GM20431 (cell line): ENCODE data around the gene NCAPD2.
"Not testable (repeated sequence)": the region's sequence is repeated elsewhere in the genome, so short reads cannot be mapped to it uniquely, and the experiment has no call there.

Experiments
- in situ Hi-C: fragments of 300-500 bp; cut with MseI, MboI; formaldehyde crosslinking; loops from one replicate; pipeline ENCODE4 v1.15.0; 2020; ENCODE audit warnings: low sequenced_read_pairs; ENCODE audit not compliant: unreplicated experiment

Gene NCAPD2

DNA sequence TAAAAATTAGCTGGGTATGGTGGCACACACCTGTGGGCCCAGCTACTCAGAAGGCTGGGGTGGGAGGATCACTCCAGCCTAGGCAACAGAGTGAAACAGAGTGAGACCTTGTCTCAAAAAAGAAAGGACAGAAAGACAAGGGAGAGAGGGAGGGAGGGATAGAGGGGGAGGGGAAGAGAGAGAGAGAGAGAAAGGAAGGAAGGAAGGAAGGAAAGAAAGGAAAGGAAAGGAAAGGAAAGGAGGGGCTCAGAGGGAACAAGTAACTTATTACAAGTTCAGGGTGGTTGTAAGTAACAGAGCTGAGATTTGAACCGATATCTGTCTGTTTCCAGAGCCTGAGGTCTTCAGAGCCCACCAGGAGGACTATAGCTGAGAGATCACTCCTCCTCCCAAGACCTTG lies 53.7 kb downstream of the NCAPD2 start:
- in situ Hi-C loops: no loop called here

DNA sequence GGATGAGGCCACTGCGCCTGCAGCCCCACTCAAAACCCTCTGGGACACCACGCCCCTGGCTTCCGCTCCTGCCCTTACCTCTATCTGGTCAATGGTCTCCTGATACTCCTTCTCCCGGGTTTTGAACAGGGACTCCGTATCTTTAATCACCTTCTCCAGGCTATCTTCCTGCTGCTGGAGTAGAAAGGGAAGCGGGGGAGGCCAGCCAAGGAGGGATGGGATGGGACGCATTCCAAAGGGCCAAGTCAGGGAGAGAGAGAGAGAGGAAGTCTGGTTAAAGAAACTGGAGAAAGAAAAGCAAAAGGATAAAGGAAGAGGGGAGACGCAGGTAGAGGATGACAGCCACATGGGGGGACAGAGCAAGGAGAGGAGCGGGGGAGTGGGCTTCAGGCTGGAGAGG lies 54.1 kb downstream of the NCAPD2 start:
- in situ Hi-C loops: no loop called here

DNA sequence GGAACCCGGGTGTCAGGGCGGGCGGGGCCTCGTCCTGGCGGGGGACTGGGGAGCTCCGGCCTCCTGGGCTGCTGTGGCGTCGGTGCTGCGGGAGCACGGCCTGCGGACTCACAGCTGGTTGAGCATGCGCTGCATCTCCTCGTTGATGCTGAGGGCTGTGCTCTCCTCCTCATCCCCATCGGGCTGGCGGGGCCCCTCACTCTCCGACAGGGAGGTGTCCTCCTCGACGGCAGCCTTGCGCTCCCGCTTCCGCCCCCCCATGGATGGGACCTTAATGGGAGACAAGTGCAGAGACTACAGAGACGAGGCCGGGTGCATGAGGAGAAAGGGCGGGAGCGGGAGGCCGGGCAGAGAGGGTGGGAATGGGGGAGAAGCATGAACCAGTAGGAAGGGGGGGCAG lies 54.7 kb downstream of the NCAPD2 start:
- in situ Hi-C loops: no loop called here

DNA sequence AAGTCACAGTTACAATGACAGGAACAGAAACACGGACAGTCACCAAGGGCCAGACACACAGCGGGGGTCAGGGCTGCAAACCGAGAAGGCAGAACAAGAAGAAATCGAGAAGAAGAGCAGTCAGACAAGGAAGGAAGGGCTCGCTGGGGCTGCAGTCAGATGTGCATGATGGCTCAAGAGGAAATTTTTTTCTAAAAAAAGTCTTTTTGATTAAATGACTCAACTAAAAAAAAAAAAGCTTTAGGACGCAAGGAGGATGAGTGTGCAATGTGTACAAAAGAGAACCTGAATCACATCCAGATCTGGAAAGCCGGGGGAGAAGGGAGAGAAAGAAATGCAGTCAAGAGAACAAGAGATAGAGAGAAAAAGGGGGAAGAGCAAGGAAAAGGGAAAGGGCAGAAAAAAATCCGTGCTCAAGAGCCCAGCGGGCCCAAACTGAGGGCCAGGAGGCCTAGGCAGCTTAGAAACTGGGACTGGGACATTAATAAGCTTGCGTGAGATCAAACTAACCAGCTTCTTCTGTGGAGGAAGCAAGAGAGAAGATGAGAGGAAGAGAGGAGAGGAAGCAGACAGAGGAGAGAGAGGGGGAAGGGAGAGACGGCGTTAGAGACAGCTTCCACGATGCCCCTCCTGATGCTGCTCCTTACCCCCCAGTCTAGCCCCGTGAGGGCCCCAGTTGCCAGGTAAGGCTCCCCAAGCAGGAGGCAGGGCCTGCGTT lies 55.2 kb downstream of the NCAPD2 start:
- in situ Hi-C loops: no loop called here

DNA sequence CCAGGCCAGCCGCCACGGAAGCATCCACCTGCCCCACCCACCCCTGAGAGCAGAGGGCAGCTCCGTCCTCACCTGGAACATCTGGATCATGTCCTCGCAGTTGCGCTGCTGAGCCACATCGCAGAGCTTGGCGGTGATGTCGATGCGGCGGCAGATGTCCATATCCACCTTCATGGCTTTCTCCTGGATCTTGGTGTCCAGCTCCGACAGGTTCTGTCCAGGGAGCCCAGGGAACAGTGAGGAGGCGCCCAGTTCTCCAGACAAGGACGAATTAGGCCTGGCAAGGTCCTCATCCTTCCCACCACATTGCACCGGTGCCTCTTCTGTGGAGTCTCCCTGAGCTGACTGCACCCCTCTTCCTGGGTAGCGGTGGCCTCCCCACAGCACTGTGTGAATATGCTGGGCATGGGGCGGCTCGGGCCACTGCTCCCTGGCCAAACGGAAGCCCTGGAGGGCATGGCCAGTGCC lies 55.8 kb downstream of the NCAPD2 start:
- in situ Hi-C loops: no loop called here

DNA sequence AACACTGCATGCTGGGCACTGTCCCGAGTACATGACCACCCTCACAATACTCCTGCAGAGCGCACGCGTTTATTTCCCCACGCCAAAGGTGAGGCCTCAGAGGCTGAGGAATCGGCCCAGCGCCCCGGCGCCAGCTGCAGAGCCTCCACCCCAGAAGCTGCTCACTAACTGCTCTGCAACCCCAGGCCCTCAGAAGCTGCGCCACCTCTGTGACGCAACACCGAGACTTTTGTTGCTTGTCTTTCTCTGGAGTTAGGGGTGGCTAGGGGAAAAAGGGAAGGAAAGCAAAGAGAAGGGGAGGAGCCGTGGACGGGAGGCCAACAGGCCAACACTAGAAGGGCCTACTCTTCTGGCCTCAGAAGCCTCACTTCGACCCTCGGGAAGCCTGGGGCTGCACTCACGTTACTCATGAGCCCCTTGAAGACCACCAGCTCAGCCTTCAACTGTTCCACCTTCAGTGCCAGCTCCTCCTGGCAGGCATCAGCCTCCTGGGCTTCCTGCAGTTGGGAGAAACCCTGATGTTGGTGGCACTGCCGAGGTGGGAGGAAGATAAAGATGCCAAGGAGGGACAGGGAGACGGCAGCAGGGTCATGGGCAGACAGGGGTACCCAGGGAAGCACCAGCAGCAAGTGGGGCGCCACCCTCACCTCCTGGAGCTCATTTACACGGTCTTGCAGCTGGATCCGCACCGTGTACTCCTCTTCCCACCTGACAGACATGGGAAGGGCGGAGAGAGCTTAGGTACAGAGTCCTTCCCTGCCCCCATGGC lies 56.6 kb downstream of the NCAPD2 start:
- in situ Hi-C loops: no loop called here

DNA sequence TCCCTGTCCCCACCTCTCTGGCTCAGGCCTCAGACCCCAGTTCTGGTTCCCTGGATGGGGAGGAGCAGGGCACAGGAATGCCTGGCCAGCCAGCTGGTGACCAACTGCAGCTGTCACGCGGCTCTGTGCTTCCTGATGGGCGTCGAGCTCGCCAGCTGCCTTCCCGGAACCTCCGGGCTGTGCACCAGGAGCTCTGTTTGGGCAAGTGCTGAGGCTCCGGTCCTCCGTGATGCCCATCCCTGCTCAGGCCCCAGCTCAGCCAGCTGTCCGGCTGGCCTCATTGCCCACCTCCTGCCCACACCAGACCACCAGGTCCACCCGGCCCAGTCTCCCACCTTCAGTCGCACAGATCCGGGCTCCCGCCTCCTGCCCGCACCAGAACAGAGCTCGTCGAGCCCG lies 57.2 kb downstream of the NCAPD2 start:
- in situ Hi-C loops: no loop called here

DNA sequence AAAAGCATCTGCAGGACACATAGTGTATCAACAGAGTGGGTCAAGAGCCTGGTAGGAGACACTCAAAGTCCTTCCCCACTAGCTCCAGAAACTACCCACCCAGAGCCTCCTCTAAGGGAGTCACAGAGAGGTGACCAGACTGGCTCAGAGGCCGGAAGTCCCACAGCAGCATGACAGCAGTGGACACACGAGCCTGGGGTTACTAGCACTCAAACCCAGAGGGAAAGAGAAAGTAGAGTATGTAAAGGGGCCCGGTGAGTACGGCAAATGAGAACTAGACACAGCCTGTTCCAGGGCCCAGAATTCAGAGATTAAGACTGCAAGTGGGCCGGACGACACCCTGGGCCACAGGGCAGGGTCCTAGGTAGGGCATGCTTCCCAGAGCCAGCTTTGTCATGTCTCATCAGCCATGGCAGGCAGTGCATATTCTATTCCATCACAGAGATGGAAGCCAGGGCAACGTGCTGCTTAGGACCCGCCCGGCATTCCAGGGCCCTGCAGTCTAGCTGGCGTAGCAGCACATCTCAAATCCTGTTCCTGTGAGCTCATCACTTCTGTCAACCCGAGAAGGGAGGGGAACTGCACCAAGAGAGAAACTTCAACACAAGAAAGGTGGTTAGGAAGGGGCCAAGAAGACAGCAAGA lies 57.7 kb downstream of the NCAPD2 start:
- in situ Hi-C loops: no loop called here

DNA sequence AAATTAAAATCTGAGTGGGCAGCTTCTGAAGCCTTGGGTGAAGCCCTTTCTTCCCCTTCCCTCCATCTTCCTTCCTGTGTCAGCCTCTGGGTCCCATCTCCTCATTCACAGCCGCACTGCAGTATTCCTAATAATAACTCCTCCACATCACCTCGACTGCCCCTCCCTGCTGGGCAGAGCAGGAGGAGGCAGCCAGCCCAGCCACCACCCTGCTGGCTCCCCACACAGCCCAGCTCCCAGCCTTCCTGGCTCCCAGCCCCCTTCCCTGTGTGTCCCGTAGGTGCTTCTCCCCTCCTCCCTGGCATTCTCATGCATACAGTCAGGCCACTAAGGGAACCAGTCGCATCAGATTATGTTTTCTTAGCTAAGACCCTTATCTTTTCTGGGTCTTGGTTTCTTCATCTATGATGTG lies 58.2 kb downstream of the NCAPD2 start:
- in situ Hi-C loops: no loop called here

DNA sequence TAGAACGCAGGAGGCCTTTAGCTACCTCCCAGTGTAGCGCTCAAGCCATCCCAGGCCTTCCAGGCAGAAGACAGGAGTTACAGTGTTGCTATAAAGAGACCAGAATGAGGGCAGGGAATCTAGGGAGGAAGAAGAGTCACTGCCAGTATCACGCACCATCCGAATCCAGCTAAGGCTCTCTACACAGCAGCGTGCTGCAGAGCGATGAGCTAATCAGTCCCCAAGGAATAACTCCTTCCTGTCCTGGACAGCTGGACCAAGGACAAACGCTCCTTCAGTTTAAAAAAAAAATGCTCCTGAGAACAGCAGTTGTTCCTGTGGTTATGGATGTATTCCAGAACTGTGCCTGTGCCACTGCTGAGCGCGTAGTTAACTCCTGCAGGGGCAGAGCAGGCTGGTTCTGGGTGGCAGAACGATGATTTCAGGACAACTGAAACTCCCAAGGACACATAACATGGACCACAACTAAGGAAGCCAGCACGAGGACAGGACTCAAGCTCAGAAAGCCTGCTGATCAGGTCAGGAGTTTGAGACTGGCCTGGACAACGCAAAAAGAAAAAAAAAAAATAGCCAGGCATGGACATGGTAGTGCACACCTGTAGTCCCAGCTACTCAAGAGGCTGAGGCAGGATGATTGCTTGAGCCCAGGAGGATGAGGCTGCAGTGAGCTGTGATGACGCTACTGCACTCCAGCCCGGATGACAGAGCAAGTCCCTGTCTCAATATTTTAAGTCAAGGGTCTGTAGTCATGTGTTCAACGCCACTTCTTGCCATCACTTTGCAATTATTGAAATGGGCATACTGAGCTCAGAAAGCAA lies 59.4 kb downstream of the NCAPD2 start:
- in situ Hi-C loops: no loop called here

DNA sequence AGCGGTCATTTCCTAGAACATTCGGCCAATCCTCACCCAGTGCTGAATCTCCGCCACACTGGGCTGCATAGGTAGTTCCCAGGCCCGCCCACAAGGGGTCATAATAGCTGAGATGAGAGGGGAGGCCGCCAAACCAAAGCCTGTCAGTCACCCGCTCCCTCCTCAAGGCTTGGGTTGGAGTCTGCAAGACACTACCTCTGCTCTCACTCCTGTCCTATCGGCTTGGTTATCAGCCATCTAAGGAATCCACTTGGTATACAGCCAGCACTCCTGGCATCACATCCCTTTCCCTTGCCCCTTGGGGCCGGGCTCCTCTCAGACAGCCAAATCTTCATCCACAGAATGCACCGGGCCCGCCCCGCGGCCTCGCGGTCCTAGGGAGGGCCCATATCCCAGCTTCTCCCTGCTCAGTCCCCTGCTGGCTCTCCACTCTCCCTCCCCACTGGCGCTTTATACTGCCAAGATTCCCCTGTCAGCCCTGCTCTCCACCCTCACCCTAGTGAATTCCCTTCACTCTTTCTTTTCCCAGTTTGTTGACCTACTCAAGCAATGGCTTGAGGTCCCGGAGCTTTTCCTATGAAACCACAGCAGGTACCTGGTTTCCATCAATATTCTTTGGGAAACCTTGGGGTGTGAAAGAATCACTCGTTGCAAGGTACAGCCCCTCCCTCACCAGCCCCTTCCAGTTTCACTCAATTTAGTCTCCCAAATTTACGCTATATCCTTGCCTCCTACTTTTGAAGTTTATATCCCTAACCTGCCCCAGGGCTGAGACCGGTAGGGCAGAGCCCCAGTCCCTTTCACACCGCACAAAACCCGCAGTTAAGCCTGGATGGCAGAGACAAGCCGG lies 60.5 kb downstream of the NCAPD2 start:
- in situ Hi-C loops: no loop called here

DNA sequence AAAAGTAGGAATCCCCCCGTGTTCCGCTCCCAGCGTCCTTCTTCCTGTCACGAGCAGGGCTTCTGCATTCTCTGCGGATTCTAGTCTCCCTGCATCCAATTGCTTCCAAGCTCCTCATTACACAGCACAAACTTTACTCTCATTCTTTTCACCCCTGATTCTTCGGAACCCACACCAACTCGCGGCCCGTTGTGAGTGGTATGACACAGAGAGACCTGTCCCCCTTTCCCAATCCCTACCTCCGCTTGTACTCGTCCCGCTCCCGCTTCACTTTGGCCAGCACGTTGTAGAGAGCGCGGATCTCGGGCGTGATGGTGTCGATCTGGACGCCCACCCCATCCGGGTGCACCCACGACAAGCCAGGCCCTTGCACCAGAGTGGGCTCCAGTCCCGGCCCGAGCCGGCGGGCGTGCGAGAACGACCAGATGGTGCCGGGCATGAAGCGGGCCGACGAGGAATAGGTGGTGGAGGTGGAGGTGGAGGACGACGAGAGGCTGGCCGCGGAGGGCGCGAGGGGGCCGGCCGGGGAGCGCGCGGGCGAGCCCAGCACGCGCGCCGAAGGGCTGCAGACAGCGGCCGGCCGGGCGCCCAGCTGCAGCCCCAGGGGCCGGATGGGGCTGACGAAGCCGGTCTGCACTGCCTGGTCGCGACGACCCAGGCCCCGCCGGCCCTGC lies 61.3 kb downstream of the NCAPD2 start:
- in situ Hi-C loops: no loop called here

DNA sequence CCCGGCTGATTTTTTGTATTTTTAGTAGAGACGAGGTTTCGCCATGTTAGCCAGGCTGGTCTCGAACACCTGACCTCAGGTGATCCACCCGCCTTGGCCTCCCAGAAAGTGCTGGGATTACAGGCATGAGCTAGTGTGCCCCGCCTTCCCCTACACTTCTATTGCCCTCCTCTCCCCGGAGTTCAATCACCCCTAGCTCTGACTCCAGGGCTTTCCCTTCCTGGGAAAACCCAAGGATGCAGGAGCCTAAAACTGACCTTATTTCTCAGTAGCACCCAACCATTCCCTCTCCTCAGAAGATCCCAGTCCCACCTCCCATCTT lies 62.6 kb downstream of the NCAPD2 start:
- in situ Hi-C loops: not testable (repeated sequence)

DNA sequence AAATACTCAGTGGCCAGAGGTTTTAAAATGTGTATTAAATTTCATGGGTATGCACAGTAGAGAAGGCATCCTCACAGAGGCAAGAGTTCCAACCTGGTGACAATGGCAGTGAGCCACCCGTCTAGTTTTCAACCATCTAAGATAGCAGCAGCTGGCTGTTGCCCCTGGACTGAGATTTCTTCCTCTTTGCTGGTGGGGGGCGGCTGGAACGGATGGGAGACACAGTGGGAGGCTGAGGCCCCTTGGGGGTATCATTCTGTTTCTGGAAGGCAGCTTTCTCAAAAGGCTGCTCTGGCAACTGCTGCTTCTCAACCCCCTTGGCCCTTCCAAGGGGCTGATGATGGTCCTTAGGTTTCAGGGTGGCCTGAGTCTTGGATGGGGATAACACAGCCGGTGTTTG lies 63.0 kb downstream of the NCAPD2 start:
- in situ Hi-C loops: no loop called here

DNA sequence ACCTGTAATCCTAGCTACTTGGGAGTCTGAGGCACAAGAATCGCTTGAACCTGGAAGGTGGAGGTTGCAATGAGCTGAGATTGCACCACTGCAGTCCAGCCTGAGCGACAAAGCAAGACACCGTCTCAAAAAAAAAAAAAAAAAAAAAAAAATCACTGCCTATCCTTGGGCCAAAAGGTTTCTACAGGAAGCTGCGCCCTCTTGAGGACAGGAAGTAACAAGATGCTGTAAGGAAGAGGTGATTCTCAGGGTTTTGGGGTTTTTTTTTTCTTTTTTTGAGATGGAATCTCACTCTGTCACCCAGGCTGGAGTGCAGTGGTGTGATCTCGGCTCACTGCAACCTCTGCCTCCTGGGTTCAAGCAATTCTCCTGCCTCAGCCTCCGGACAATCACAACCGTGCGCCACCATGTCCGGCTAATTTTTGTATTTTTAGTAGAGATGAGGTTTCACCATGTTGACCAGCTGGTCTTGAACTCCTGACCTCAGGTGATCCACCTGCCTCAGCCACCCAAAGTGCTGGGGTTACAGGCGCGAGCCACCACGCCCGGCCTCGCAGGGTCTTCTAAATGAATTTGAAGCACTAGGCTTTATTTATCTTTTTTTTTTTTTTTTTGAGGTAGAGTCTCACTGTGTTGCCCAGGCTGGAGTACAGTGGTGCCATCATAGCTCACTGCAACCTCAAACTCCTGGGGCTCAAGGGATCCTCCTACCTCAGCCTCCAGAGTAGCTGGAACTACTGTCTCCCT lies 64.3 kb downstream of the NCAPD2 start:
- in situ Hi-C loops: not testable (repeated sequence)

DNA sequence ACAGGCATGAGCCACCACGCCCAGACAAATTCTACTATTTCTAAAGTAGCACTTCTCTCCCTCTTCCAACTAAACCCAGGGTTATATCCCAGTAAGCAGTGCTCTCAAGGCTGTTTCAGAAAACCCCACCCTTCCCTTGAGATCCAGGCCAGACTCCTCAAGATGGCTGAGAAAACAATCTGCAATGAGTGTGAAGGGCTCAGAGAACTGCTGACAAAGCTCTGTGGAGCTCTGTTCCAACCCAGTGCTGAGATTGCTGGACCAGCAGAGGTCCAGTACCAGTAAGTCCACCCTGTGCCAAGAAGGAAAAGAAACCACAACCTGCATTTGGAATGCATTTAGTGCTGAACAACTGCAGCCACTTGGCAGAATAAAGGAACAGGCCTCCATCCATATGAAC lies 65.6 kb downstream of the NCAPD2 start:
- in situ Hi-C loops: no loop called here

DNA sequence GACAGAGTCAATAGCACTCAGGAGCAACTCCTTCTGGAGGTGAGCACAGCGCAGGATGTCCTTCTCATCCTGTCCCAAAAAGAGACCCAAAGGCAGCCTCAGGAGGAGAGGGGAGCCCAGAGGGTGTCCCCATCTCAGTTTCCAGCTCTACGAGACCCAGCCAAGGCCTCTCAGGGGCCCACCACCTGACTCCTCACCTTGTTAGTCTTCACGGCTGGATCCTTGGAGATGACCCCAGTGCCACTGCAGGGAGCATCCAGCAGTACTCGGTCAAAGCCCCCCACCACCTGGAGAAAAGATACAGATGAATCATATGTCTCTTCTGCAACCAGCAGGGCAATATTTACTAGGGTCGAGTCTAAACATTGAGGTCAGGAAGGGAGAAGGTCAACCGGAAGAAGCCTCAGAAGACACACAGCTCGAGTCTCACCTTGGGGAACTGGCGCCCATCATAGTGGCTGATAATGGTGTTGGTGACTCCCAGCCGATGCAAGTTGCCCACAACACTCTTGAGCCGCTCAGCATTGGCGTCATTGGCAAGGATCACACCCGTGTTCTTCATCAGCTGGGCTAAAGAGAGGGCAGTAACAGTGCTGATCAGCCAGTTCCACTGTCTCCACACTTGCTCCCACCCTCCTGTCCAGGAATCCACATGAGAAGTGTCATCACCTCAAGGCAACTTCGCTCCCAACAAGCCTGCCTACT lies 66.8 kb downstream of the NCAPD2 start:
- in situ Hi-C loops: no loop called here

DNA sequence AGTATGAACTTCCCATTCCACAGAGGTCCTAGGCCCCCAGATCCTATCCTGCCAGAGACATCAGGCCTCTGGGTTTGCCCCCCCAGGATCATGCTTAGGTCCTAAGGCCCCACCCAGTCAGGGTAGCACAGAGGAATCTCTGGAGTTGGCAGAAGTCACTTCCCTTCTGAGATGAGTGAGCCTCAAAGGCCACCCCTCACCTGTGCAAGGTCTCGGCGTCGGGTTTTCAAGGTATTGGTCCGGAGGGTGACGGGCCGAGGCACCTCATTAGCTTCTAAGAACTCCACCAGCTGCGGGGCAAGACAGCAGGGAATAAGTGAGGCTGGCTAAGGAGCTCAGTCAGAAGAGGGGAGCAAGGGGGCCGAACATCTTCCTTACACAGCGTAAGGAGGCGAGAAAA lies 69.0 kb downstream of the NCAPD2 start:
- in situ Hi-C loops: no loop called here
